RWPE2 (cell line): ENCODE data around the gene MUC4.

Experiments used
- ATAC-seq: fragments of 200-7000 bp; cut with Tn5 transposase; 3 replicates; pipeline ENCODE4 v1.9.1; 2021; ENCODE audit warnings: low read depth
- DNase-seq: peaks from one replicate; pipeline ENCODE4 v3.0.0-alpha.2; 2020; ENCODE audit warnings: low spot score
- H3K27ac ChIP-seq: fragments of 450-650 bp; 2 replicates; pipeline ENCODE4 v1.5.1; 2017; ENCODE audit warnings: mild to moderate bottlenecking; ENCODE audit not compliant: poor library complexity, severe bottlenecking
- H3K27me3 ChIP-seq: fragments of 250-450 bp; sonication (Bioruptor Pico); 2 replicates; pipeline ENCODE4 v1.5.1; 2021; ENCODE audit warnings: mild to moderate bottlenecking, moderate library complexity; ENCODE audit not compliant: insufficient read depth, poor library complexity, severe bottlenecking
- H3K36me3 ChIP-seq: fragments of 250-450 bp; sonication (Bioruptor Pico); 2 replicates; pipeline ENCODE4 v1.5.1; 2020; ENCODE audit warnings: low read depth, mild to moderate bottlenecking, moderate library complexity
- H3K4me1 ChIP-seq: fragments of 250-450 bp; sonication (Bioruptor Pico); 2 replicates; pipeline ENCODE4 v1.5.1; 2021; ENCODE audit warnings: mild to moderate bottlenecking, moderate library complexity; ENCODE audit not compliant: insufficient read depth, poor library complexity, severe bottlenecking
- H3K4me3 ChIP-seq: fragments of 250-450 bp; sonication (Bioruptor Pico); 2 replicates; pipeline ENCODE4 v1.5.1; 2021; ENCODE audit warnings: mild to moderate bottlenecking, moderate library complexity; ENCODE audit not compliant: severe bottlenecking
- H3K9me3 ChIP-seq: fragments of 250-450 bp; sonication (Bioruptor Pico); 2 replicates; pipeline ENCODE4 v1.5.1; 2021; ENCODE audit warnings: mild to moderate bottlenecking, moderate library complexity; ENCODE audit not compliant: severe bottlenecking
- CTCF ChIP-seq: fragments of 450-650 bp; IDR thresholded peaks from one replicate; pipeline ENCODE4 v1.5.1; 2017; ENCODE audit warnings: mild to moderate bottlenecking, moderate library complexity; ENCODE audit not compliant: poor library complexity, severe bottlenecking

Gene MUC4

DNA sequence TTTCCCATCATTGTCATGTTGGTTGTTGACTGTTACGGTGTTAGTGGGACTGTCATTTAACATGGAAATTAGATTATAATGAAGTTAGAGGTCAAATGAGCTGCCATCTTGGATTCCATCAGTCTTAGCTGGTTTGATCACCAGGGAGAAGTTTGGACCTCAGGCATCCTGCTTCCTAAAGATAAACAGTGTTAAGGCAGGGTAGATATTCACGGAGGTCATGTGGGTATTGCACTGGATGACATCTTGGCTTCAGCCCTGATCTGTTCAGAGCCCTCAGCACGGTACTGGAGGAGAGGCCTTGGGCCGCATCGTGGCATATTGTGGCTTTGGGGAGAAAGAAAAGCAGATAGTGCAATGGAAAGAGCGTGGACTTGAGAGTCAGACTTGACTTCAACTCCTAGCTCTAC lies 102.0 kb downstream of the MUC4 start:
- DNase-seq (no peak), ATAC-seq (no peak)
- no peak for TF ChIP-seq CTCF
- H3K27me3 ChIP-seq: peaks cover 2% of the 10 kb centered on the region
- no peaks in the 10 kb centered on the region for H3K36me3 ChIP-seq
- no peak overlapping the region for H3K27ac ChIP-seq
- H3K4me3 ChIP-seq: no peak overlapping the region
- no peaks in the 10 kb centered on the region for H3K4me1 ChIP-seq
- H3K9me3 ChIP-seq: peaks cover 2% of the 10 kb centered on the region

GRCh38 chr3:195708626-195709481 lies 102.9 kb downstream of the MUC4 start:
- TF ChIP-seq CTCF: no peak
- Histone ChIP-seq H3K9me3 (peaks cover 2% of the 10 kb centered on the region), H3K36me3 (no peaks in the 10 kb centered on the region), H3K27me3 (no peaks in the 10 kb centered on the region), H3K4me1 (no peaks in the 10 kb centered on the region), H3K27ac (no peak overlapping the region), H3K4me3 (no peak overlapping the region)
- ATAC-seq (no peak), DNase-seq (no peak)

- no peaks in the 10 kb centered on the region for H3K4me1 ChIP-seq
- H3K27ac ChIP-seq: no peak overlapping the region
- DNase-seq (no peak), ATAC-seq (no peak)
- peaks cover 2% of the 10 kb centered on the region for H3K9me3 ChIP-seq
- TF ChIP-seq CTCF: no peak
- H3K27me3 ChIP-seq: no peaks in the 10 kb centered on the region
- H3K4me3 ChIP-seq: no peak overlapping the region
- H3K36me3 ChIP-seq: no peaks in the 10 kb centered on the region
Observed at GRCh38 chr3:195708061-195708460, 103.7 kb downstream of the MUC4 start.

GRCh38 chr3:195705081-195705991 lies 106.4 kb downstream of the MUC4 start:
- no peaks in the 10 kb centered on the region for H3K27me3 ChIP-seq
- no peak for DNase-seq
- no peak for TF ChIP-seq CTCF
- no peaks in the 10 kb centered on the region for H3K36me3 ChIP-seq
- H3K9me3 ChIP-seq: no peaks in the 10 kb centered on the region
- no peak overlapping the region for H3K27ac ChIP-seq
- no peak overlapping the region for H3K4me3 ChIP-seq
- H3K4me1 ChIP-seq: no peaks in the 10 kb centered on the region
- ATAC-seq: no peak
